Transverse colon (tissue), 4 donors: Measurements from ENCODE around the gene MACC1. TPM values are rescaled to one million over a fixed set of nuclear protein-coding genes. Genes with fewer than 3 reads are reported as not detected.

Experiments
- DNase-seq: peaks from one replicate; pipeline ENCODE4 v3.0.0-alpha.2; 2019
- H3K27ac ChIP-seq, 4 donors: fragments of 200-600 bp; sonication (generic); 2 replicates each; pipeline ENCODE4 v1.5.1; 2016 to 2018; ENCODE audit warnings: inconsistent platforms in 4 of 4
- H3K27me3 ChIP-seq: fragments of 200-600 bp; sonication (generic); 2 replicates; pipeline ENCODE4 v1.5.1; 2017; ENCODE audit warnings: inconsistent platforms
- H3K36me3 ChIP-seq, 4 donors: fragments of 200-600 bp; sonication (generic); 2 replicates each; pipeline ENCODE4 v1.5.1; 2017 to 2019; ENCODE audit warnings: inconsistent platforms in 4 of 4
- H3K4me1 ChIP-seq, 4 donors: fragments of 200-600 bp; sonication (generic); 2 replicates each; pipeline ENCODE4 v1.5.1; 2017 to 2020; ENCODE audit warnings: inconsistent platforms in 4 of 4
- H3K4me3 ChIP-seq, 4 donors: fragments of 200-600 bp; sonication (generic); 1 replicate in 1 of 4; 2 replicates in 3 of 4; pipeline versions ENCODE4 v1.5.1 to v1.6.1; 2017 to 2019; ENCODE audit warnings: inconsistent platforms in 4 of 4
- H3K9me3 ChIP-seq, 2 donors: fragments of 200-600 bp; sonication (generic); 2 replicates each; pipeline ENCODE4 v1.5.1; 2017 to 2019; ENCODE audit warnings: inconsistent platforms in 2 of 2
- CTCF ChIP-seq, 5 experiments: fragments of 200-600 bp in 3 of 5; fragments of 450-650 bp in 2 of 5; sonication (generic) in 3 of 5; IDR thresholded peaks; 1 replicate in 2 of 5; 2 replicates in 3 of 5; pipeline ENCODE4 v1.5.1; 2016 to 2017; ENCODE audit warnings: antibody characterized with exemption in 5 of 5, inconsistent platforms in 3 of 5, mild to moderate bottlenecking in 2 of 5, moderate library complexity in 1 of 5
- EP300 ChIP-seq: sonication (generic); formaldehyde crosslinking; IDR thresholded peaks from one replicate; pipeline ENCODE4 v1.6.1; 2017; ENCODE audit warnings: antibody characterized with exemption, low read depth
- POLR2A ChIP-seq: fragments of 450-650 bp; IDR thresholded peaks from one replicate; pipeline ENCODE4 v1.6.1; 2016; ENCODE audit warnings: antibody characterized with exemption, mild to moderate bottlenecking, moderate library complexity
- POLR2AphosphoS5 ChIP-seq, 3 donors: sonication (generic); formaldehyde crosslinking; IDR thresholded peaks; one replicate each; pipeline ENCODE4 v1.6.1; 2016; ENCODE audit warnings: antibody characterized with exemption in 3 of 3
- WGBS, 2 donors: methylation state at CpG; one replicate each; pipeline ENCODE4 v1.1.5; 2018; ENCODE audit warnings: low coverage in 1 of 2; 5-methylcytosine and 5-hydroxymethylcytosine counted together
- in situ Hi-C, 4 donors: fragments of 200-750 bp; cut with MboI; loops; one replicate each; pipeline versions ENCODE4 v1.15.0 to v1.15.1; 2017; ENCODE audit warnings: low sequenced_read_pairs in 3 of 4, low pct_ligation_motif_present in 1 of 4, low pct_unique_long_range_greater_than_20kb in 1 of 4
- intact Hi-C: fragments of 100-400 bp; cut with DNase I; formaldehyde crosslinking; loops from one replicate; pipeline ENCODE4 v1.15.1; 2023; ENCODE audit warnings: low total_unique reads
- total RNA-seq, 4 donors: library from RNA; depleted of rRNA; stranded (reverse); fragments of >200 nt; gene quantifications; one replicate each; pipeline ENCODE4 v1.1.0, GENCODE V29; 2016

Gene MACC1
- total RNA-seq, 4 donors from 2014 or later: 5.2 to 9.8 (median 7.2) TPM

- Histone ChIP-seq H3K27me3 (no peaks in the 10 kb centered on the region), H3K9me3 (no peaks in the 10 kb centered on the region), H3K36me3 (no peaks in the 10 kb centered on the region), H3K27ac (peak overlapping the region in 1 of 4 donors; percentile 22), H3K4me1 (peaks cover 0 to 19% (median 7%) of the 10 kb centered on the region in 4 donors), H3K4me3 (no peak overlapping the region)
- intact Hi-C loops (no loop called here), in situ Hi-C loops (no loop called here)
- no peak for TF ChIP-seq POLR2A
- no peak for TF ChIP-seq CTCF (IDR thresholded peaks at IDR 0.05)
- no peak for TF ChIP-seq POLR2AphosphoS5 (IDR thresholded peaks at IDR 0.05)
- TF ChIP-seq EP300: no peak
- no peak for DNase-seq
- 78 to 87% methylated on average over 5 to 7 of the region's 7 CpGs for WGBS, 2 donors
These were observed 21.1 kb upstream of the MACC1 start for GRCh38 chr7:20238194-20238753.

DNA sequence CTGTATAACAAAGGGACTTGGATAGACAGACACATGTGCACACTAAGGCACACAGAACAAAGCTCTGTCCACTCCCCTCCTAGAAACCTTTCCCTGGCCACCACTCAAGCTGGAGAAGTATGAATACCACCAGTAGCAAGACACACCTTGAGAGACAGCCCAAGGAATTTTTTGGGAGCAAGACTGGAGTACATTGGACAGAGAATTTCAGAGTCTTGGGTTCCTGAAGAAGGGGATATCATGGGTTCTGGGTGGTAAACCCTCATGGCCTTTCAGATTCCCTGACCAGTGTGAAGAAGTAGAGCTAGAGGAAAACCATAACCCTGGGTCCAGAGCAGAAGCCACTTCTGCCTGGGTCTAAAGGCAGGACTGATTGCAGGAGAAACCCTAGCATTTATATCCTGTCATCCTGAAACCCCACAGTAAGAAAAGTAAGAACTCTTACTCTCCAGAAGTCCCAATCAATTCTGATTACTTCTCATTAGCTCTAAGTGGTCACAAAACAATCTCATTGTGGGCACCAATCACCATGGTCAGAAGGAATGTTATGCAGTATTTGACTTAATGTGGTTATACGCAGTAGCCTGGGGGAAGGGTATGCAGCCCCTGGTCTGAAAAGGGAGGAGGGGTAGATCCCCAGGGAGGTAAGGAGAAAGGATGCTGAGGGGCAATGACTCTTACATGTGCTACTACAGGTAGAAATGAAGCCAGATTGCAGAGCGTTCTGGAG lies 20.4 kb upstream of the MACC1 start:
- Histone ChIP-seq H3K27ac (no peak overlapping the region), H3K4me3 (no peak overlapping the region), H3K4me1 (peaks cover 0 to 19% (median 7%) of the 10 kb centered on the region in 4 donors), H3K9me3 (no peaks in the 10 kb centered on the region), H3K36me3 (no peaks in the 10 kb centered on the region), H3K27me3 (no peaks in the 10 kb centered on the region)
- no peak for TF ChIP-seq POLR2AphosphoS5 (IDR thresholded peaks at IDR 0.05)
- no peak for TF ChIP-seq POLR2A
- no peak for TF ChIP-seq EP300
- no peak for TF ChIP-seq CTCF (IDR thresholded peaks at IDR 0.05)
- in situ Hi-C loops: no loop called here
- DNase-seq: no peak
- 74 to 80% methylated on average over 2 of the region's 2 CpGs for WGBS, 2 donors
- intact Hi-C loops: no loop called here

DNA sequence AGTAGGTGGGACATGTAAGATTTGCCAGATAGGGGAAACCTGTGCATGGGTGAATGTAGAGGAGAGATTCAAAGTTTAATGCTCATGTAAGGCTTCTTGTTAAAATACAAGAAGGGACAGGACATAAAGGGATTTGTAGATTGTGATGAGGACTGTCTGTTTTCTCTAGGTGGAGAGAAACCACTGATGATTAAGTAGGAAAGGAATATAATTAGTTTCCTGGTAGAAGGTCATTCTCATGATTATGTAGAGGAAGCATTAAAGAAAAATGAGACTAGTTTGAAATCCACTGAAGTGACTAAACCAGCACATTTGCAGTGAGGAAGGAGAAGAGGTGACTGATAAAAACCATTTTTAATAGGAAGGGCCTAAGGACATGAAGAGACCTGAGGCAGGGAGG lies 19.6 kb upstream of the MACC1 start:
- intact Hi-C loops (no loop called here), in situ Hi-C loops (no loop called here)
- Histone ChIP-seq H3K9me3 (no peaks in the 10 kb centered on the region), H3K4me1 (peaks cover 0 to 19% (median 7%) of the 10 kb centered on the region in 4 donors), H3K36me3 (no peaks in the 10 kb centered on the region), H3K4me3 (no peak overlapping the region), H3K27ac (no peak overlapping the region), H3K27me3 (no peaks in the 10 kb centered on the region)
- no peak for DNase-seq
- TF ChIP-seq CTCF (IDR thresholded peaks at IDR 0.05): no peak
- no peak for TF ChIP-seq POLR2AphosphoS5 (IDR thresholded peaks at IDR 0.05)
- TF ChIP-seq EP300: no peak
- TF ChIP-seq POLR2A: no peak

DNA sequence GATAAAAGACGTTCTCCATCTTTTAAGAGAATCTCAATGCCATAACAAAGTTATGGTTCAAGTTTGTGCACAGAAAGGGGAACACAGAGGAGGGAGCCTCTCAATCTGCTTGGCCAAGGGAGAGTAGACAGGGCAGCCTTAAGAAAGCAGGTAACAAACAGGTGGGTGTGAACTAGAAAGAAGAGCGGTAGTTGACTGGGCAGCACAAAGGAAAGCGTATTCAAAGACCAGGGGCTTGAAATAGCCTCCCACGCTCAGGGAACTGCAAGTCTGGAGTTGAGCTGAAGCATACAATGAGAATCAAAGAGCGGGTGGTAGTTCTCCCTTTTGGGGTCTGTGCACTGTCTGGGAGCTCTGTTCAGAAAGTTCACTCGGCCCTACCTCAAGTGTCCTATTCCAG lies 18.9 kb upstream of the MACC1 start:
- DNase-seq: no peak
- in situ Hi-C loops (no loop called here), intact Hi-C loops (no loop called here)
- Histone ChIP-seq H3K9me3 (no peaks in the 10 kb centered on the region), H3K4me1 (peaks cover 0 to 14% (median 5%) of the 10 kb centered on the region in 4 donors), H3K27me3 (no peaks in the 10 kb centered on the region), H3K4me3 (no peak overlapping the region), H3K27ac (no peak overlapping the region), H3K36me3 (no peaks in the 10 kb centered on the region)
- WGBS, 2 donors: 93 to 97% methylated on average over 6 of the region's 6 CpGs
- TF ChIP-seq EP300 (no peak), POLR2AphosphoS5 (IDR thresholded peaks at IDR 0.05) (no peak)
